Erythroblast (primary cell): ENCODE measurements around the gene NFKBIE.

Source experiments
- GATA1 ChIP-seq: IDR thresholded peaks from 2 replicates; pipeline ENCODE4 v1.6.1; 2011; ENCODE audit warnings: low read depth, mild to moderate bottlenecking, control low read depth, low read length, moderate library complexity
- POLR2A ChIP-seq: IDR thresholded peaks from 2 replicates; pipeline ENCODE4 v1.6.1; 2011; ENCODE audit warnings: mild to moderate bottlenecking, low read length

DNA sequence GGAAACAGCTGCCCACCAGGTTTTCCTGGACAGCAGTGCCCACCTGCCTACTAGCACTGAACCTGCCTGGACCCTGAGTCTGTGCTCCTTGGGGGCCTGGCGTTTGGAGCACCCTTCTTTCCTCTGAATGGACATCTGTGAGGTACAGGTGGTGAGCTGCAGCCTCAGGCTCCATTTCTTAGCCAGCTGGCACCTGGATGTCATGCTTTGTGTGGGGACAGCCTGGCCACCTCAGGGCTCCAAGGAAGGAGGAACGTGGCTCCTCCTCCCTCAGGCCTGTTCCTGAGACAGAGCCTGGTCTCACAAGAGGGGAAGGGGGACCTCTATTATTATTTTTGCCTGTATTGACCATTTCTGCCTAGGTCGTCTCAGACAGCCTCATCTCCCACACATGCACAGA lies 13.0 kb upstream of the NFKBIE start:
- no peak for TF ChIP-seq POLR2A
- TF ChIP-seq GATA1 = no peak
